KMS-11 (cell line): ENCODE measurements around the gene DNM3.

Experiments
- H2AFZ ChIP-seq: fragments of 200-600 bp; sonication (generic); 2 replicates; pipeline ENCODE4 v1.6.1; 2016; ENCODE audit warnings: antibody characterized with exemption, mixed run types, low read depth
- H3K27ac ChIP-seq: fragments of 200-600 bp; sonication (generic); 2 replicates; pipeline ENCODE4 v1.6.1; 2016; ENCODE audit warnings: mild to moderate bottlenecking, mixed run types
- H3K27me3 ChIP-seq: fragments of 200-600 bp; sonication (generic); 2 replicates; pipeline ENCODE4 v1.6.1; 2017; ENCODE audit warnings: mild to moderate bottlenecking, low read depth, mixed run types, moderate library complexity; ENCODE audit not compliant: insufficient read depth
- H3K36me3 ChIP-seq: fragments of 200-600 bp; sonication (generic); 2 replicates; pipeline ENCODE4 v1.6.1; 2017; ENCODE audit warnings: mild to moderate bottlenecking, mixed run types; ENCODE audit not compliant: insufficient read depth
- H3K4me1 ChIP-seq: fragments of 200-600 bp; sonication (generic); 2 replicates; pipeline ENCODE4 v1.6.1; 2016; ENCODE audit warnings: mild to moderate bottlenecking, low read depth, mixed run types; ENCODE audit not compliant: poor library complexity, severe bottlenecking
- H3K4me2 ChIP-seq: fragments of 200-600 bp; sonication (generic); 2 replicates; pipeline ENCODE4 v1.7.0; 2016; ENCODE audit warnings: mild to moderate bottlenecking, mixed run types
- H3K4me3 ChIP-seq: fragments of 200-600 bp; sonication (generic); IDR thresholded peaks from 2 replicates; pipeline ENCODE4 v1.6.1; 2017; ENCODE audit warnings: low read depth, low read length, mixed read lengths; ENCODE audit not compliant: insufficient read depth
- H3K79me2 ChIP-seq: fragments of 200-600 bp; sonication (generic); 2 replicates; pipeline ENCODE4 v1.6.1; 2016; ENCODE audit warnings: low read depth, mixed run types; ENCODE audit not compliant: insufficient read depth
- H3K9ac ChIP-seq: fragments of 200-600 bp; sonication (generic); 2 replicates; pipeline ENCODE4 v1.6.1; 2016; ENCODE audit warnings: mild to moderate bottlenecking, mixed run types
- H4K20me1 ChIP-seq: fragments of 200-600 bp; sonication (generic); 2 replicates; pipeline ENCODE4 v1.6.1; 2016; ENCODE audit warnings: mild to moderate bottlenecking, mixed run types; ENCODE audit not compliant: insufficient read depth
- CTCF ChIP-seq: fragments of 200-600 bp; sonication (generic); conservative IDR thresholded peaks from 2 replicates; pipeline ENCODE4 v1.6.1; 2017; ENCODE audit warnings: low read depth, mild to moderate bottlenecking, antibody characterized with exemption, low read length, moderate library complexity, mixed read lengths

DNM3 gene

GRCh38 chr1:172457479-172458130 lies 616.3 kb downstream of the DNM3 start:
- TF ChIP-seq CTCF = no peak
- no peak overlapping the region for H2AFZ ChIP-seq
- H3K4me2 ChIP-seq = no peak overlapping the region
- no peak overlapping the region for H3K9ac ChIP-seq
- H3K36me3 ChIP-seq = no peaks in the 10 kb centered on the region
- H3K27me3 ChIP-seq = no peaks in the 10 kb centered on the region
- no peaks in the 10 kb centered on the region for H4K20me1 ChIP-seq
- H3K27ac ChIP-seq = no peak overlapping the region
- no peaks in the 10 kb centered on the region for H3K4me1 ChIP-seq
- no peaks in the 10 kb centered on the region for H3K79me2 ChIP-seq
- no peak overlapping the region for H3K4me3 ChIP-seq

GRCh38 chr1:172460177-172460576 lies 618.9 kb downstream of the DNM3 start:
- no peak overlapping the region for H3K4me2 ChIP-seq

GRCh38 chr1:172460887-172461315 lies 619.6 kb downstream of the DNM3 start:
- H4K20me1 ChIP-seq = no peaks in the 10 kb centered on the region
- no peaks in the 10 kb centered on the region for H3K4me1 ChIP-seq
- H3K27ac ChIP-seq = no peak overlapping the region
- H3K36me3 ChIP-seq = no peaks in the 10 kb centered on the region
- H3K27me3 ChIP-seq = no peaks in the 10 kb centered on the region
- TF ChIP-seq CTCF = no peak
- no peak overlapping the region for H3K4me2 ChIP-seq
- no peaks in the 10 kb centered on the region for H3K79me2 ChIP-seq
- no peak overlapping the region for H3K4me3 ChIP-seq
- no peak overlapping the region for H2AFZ ChIP-seq
- H3K9ac ChIP-seq = no peak overlapping the region

More at GRCh38 chr1:172460177-172460576, 618.9 kb downstream of the DNM3 start:
- Histone ChIP-seq H2AFZ (no peak overlapping the region), H3K27ac (no peak overlapping the region), H3K9ac (no peak overlapping the region), H3K36me3 (no peaks in the 10 kb centered on the region), H3K27me3 (no peaks in the 10 kb centered on the region), H3K79me2 (no peaks in the 10 kb centered on the region), H4K20me1 (no peaks in the 10 kb centered on the region), H3K4me1 (no peaks in the 10 kb centered on the region), H3K4me3 (no peak overlapping the region)
- TF ChIP-seq CTCF = no peak
